Activated CD8-positive, alpha-beta memory T cell treated with anti-CD3 and anti-CD28 coated beads for 1 hour (primary cell): ENCODE data around the gene GNG4.

Source experiments
- DNase-seq, 2 donors: peaks; one replicate each; pipeline ENCODE4 v3.0.0-alpha.2; 2020; ENCODE audit warnings: low read depth in 1 of 2; ENCODE audit errors: extremely low read depth in 1 of 2

GNG4 gene

DNA sequence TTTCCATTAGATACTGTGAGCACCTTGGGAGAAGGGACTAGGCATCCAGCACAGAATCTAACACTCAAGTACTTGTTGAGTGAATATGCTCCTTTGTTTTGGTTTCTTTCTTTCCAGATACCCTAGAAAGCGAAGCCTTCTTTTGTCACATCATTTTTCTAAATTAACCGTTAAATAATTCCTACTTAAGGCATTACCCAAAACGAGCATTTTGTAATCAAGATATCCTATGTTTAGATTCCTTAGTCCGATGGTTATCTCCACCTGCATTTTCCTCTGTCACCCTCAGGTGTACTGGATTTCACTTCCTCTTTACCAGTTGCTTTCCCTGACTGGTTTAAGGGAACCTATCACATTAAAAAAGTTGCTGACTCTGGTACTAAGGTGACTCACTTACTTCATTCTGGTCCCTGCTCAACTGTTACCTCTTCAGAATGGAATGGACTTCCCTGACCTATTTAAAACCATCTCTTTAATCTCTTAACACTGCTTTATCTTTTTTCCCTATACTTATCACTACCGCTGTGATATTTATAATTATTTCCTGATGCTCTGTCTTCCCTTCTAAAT, 148.5 kb downstream of the GNG4 start:
- DNase-seq: no peak
